ENCODE data around the gene FMN1. TPM values are rescaled to one million over a fixed set of nuclear protein-coding genes. Genes with fewer than 3 reads are reported as not detected.

FMN1 gene
- total and polyA plus RNA-seq, 2 of the 8 experiments (the other 6 are each of a cell fraction or from before 2014, with no cell fraction given): 0.27 to 3.7 TPM

DNA sequence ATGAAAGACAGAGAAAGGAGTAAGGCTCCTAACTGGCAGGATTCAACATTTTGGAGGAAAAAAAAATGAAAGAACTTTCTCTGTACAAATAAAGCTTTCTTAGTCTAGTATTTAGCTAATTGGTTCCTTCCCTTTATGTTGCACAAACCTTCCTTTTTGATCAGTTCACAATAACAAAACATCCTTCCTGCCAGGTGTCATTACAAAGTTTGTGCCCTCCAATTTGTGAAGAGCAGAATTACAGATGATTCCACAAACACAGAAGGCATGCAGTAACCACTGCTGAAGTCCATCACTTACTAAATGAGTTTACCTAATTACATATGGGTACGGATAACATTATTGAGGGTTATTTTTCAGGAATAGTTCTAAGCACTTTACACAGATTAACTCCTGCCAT lies 179.9 kb downstream of the FMN1 start (continued):
- TF ChIP-seq, protein P1, sequence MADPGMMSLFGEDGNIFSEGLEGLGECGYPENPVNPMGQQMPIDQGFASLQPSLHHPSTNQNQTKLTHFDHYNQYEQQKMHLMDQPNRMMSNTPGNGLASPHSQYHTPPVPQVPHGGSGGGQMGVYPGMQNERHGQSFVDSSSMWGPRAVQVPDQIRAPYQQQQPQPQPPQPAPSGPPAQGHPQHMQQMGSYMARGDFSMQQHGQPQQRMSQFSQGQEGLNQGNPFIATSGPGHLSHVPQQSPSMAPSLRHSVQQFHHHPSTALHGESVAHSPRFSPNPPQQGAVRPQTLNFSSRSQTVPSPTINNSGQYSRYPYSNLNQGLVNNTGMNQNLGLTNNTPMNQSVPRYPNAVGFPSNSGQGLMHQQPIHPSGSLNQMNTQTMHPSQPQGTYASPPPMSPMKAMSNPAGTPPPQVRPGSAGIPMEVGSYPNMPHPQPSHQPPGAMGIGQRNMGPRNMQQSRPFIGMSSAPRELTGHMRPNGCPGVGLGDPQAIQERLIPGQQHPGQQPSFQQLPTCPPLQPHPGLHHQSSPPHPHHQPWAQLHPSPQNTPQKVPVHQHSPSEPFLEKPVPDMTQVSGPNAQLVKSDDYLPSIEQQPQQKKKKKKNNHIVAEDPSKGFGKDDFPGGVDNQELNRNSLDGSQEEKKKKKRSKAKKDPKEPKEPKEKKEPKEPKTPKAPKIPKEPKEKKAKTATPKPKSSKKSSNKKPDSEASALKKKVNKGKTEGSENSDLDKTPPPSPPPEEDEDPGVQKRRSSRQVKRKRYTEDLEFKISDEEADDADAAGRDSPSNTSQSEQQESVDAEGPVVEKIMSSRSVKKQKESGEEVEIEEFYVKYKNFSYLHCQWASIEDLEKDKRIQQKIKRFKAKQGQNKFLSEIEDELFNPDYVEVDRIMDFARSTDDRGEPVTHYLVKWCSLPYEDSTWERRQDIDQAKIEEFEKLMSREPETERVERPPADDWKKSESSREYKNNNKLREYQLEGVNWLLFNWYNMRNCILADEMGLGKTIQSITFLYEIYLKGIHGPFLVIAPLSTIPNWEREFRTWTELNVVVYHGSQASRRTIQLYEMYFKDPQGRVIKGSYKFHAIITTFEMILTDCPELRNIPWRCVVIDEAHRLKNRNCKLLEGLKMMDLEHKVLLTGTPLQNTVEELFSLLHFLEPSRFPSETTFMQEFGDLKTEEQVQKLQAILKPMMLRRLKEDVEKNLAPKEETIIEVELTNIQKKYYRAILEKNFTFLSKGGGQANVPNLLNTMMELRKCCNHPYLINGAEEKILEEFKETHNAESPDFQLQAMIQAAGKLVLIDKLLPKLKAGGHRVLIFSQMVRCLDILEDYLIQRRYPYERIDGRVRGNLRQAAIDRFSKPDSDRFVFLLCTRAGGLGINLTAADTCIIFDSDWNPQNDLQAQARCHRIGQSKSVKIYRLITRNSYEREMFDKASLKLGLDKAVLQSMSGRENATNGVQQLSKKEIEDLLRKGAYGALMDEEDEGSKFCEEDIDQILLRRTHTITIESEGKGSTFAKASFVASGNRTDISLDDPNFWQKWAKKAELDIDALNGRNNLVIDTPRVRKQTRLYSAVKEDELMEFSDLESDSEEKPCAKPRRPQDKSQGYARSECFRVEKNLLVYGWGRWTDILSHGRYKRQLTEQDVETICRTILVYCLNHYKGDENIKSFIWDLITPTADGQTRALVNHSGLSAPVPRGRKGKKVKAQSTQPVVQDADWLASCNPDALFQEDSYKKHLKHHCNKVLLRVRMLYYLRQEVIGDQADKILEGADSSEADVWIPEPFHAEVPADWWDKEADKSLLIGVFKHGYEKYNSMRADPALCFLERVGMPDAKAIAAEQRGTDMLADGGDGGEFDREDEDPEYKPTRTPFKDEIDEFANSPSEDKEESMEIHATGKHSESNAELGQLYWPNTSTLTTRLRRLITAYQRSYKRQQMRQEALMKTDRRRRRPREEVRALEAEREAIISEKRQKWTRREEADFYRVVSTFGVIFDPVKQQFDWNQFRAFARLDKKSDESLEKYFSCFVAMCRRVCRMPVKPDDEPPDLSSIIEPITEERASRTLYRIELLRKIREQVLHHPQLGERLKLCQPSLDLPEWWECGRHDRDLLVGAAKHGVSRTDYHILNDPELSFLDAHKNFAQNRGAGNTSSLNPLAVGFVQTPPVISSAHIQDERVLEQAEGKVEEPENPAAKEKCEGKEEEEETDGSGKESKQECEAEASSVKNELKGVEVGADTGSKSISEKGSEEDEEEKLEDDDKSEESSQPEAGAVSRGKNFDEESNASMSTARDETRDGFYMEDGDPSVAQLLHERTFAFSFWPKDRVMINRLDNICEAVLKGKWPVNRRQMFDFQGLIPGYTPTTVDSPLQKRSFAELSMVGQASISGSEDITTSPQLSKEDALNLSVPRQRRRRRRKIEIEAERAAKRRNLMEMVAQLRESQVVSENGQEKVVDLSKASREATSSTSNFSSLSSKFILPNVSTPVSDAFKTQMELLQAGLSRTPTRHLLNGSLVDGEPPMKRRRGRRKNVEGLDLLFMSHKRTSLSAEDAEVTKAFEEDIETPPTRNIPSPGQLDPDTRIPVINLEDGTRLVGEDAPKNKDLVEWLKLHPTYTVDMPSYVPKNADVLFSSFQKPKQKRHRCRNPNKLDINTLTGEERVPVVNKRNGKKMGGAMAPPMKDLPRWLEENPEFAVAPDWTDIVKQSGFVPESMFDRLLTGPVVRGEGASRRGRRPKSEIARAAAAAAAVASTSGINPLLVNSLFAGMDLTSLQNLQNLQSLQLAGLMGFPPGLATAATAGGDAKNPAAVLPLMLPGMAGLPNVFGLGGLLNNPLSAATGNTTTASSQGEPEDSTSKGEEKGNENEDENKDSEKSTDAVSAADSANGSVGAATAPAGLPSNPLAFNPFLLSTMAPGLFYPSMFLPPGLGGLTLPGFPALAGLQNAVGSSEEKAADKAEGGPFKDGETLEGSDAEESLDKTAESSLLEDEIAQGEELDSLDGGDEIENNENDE (IDR thresholded peaks at IDR 0.05; ENCODE audit: insufficient replicate concordance, low read length): no peak
- TF ChIP-seq SIRT6 (IDR thresholded peaks at IDR 0.05; ENCODE audit: low read length) (no peak), TCF12 (IDR thresholded peaks at IDR 0.05; ENCODE audit: low read depth, low read length) (no peak), SP2 (IDR thresholded peaks at IDR 0.05; ENCODE audit: low read length) (no peak), KDM4A (IDR thresholded peaks at IDR 0.05; ENCODE audit: low read depth, low read length, severe bottlenecking) (no peak), TEAD4 (IDR thresholded peaks at IDR 0.05; ENCODE audit: low read depth, low read length) (no peak), HDAC6 (IDR thresholded peaks at IDR 0.05; ENCODE audit: low read depth, low read length) (no peak), NRF1 (IDR thresholded peaks at IDR 0.05; ENCODE audit: low read depth, low read length) (no peak), GABPA (IDR thresholded peaks at IDR 0.05; ENCODE audit: borderline replicate concordance, insufficient read depth, low read length) (no peak), SAP30 (IDR thresholded peaks at IDR 0.05; ENCODE audit: insufficient read depth, insufficient replicate concordance, low read length) (no peak), EP300 (IDR thresholded peaks at IDR 0.05; ENCODE audit: borderline replicate concordance in 1 of 2, low read depth in 2 of 2, low read length in 2 of 2) (no peak), BCL11A (IDR thresholded peaks at IDR 0.05; ENCODE audit: low read depth in 2 of 2, low read length in 2 of 2) (no peak)
